Measurements from ENCODE around the gene TFIP11.

TFIP11 gene

DNA sequence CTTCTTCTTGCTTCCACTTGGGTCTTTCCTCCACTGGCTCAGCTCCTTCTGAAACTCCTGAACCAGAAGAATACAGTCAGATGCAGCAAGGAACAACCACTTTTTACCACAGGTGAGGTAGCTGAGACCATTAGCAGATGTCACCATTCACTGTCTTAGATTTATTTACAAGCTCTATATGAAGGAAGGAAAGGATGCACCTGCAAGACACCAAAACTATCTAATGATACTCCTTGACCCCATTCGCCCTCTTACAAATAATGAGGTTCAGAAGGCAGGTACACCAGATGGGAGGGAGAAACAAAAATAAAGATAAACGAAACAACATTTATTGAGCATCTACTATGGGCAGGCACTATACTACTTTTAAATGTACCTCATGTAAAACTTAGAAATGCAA lies 10.3 kb downstream of the TFIP11 start:
- H3K4me3 ChIP-seq (replicated peaks in 1 of 2; ENCODE audit: low read depth in 2 of 2, low read length in 2 of 2), result no peak overlapping the region
- TF ChIP-seq, protein P1, sequence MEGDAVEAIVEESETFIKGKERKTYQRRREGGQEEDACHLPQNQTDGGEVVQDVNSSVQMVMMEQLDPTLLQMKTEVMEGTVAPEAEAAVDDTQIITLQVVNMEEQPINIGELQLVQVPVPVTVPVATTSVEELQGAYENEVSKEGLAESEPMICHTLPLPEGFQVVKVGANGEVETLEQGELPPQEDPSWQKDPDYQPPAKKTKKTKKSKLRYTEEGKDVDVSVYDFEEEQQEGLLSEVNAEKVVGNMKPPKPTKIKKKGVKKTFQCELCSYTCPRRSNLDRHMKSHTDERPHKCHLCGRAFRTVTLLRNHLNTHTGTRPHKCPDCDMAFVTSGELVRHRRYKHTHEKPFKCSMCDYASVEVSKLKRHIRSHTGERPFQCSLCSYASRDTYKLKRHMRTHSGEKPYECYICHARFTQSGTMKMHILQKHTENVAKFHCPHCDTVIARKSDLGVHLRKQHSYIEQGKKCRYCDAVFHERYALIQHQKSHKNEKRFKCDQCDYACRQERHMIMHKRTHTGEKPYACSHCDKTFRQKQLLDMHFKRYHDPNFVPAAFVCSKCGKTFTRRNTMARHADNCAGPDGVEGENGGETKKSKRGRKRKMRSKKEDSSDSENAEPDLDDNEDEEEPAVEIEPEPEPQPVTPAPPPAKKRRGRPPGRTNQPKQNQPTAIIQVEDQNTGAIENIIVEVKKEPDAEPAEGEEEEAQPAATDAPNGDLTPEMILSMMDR (IDR thresholded peaks at IDR 0.05; ENCODE audit: low read depth, low read length), result no peak
- DNase-seq (ENCODE audit: low read depth in 2 of 2), result no peak

DNA sequence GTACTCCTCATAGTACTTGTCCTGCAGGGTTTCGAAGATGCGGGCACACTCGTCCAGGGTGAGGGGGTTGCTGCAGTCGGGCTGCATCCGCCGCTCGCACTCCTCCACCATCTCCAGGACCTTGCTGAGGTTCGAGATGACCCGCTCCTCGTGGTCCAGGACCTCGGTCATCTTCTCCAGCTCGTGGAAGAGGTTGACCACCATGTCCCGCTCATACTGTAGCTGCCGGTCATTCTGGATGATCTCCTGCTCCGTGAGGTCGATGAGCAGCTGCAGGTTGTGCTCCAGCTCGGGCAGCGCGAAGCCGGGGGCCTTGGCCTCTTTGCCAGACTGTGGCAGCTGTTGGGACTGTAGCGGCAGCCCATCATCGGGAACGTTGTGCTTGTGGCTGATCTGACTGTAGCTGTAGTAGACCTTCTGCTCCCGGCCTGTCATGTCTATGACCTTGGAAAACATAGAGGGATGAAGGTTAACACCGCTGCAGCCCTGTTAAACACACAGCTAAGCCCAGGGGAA lies 13.0 kb downstream of the TFIP11 start:
- no peak overlapping the region for H3K4me3 ChIP-seq (replicated peaks in 1 of 2; ENCODE audit: low read depth in 2 of 2, low read length in 2 of 2)
- DNase-seq (ENCODE audit: low read depth in 2 of 2), result no peak
- TF ChIP-seq, protein P1 (IDR thresholded peaks at IDR 0.05; ENCODE audit: low read depth, low read length), result no peak

DNA sequence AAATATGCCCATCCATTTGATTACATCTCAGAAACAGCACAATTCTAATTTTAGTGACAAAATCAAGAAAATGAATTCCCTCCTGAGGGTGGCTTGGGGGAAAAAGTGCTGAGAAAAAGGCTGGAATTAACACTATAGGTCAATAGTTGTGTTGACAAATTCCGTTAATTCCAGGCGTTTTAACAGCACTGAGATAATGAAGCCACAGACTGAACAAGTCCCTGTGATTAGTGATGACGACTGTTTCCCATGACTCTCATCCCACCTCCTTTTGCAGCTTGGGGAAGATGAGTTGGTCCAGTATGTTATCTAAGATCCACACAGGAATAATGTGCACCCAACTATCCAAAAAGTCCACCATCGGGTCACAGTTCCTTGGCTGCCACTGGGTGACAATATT lies 15.8 kb downstream of the TFIP11 start:
- no peak for DNase-seq (ENCODE audit: low read depth in 2 of 2)
- no peak overlapping the region for H3K4me3 ChIP-seq (replicated peaks in 1 of 2; ENCODE audit: low read depth in 2 of 2, low read length in 2 of 2)
- TF ChIP-seq, protein P1 (IDR thresholded peaks at IDR 0.05; ENCODE audit: low read depth, low read length), result no peak

DNA sequence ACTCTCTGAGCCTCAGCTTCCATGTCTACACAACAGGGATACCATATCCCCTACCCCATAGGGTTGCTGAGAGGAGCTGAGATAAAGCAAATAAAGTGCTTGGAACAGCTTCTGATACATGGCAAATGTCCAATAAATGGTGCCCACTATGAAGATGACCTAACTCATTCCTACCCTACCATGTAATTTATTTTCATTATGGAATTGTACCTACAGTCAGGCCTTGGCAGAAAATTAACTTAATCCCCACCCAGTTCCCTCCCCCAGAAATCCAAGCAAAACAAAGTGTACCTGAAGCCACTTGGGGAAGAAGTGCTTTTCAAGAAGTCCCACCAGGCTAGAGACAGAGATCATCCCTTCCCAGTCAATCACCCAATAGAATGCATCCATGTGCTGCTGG lies 17.8 kb downstream of the TFIP11 start:
- DNase-seq (ENCODE audit: low read depth in 2 of 2), result no peak
- TF ChIP-seq, protein P1 (IDR thresholded peaks at IDR 0.05; ENCODE audit: low read depth, low read length), result no peak
- H3K4me3 ChIP-seq (replicated peaks in 1 of 2; ENCODE audit: low read depth in 2 of 2, low read length in 2 of 2), result no peak overlapping the region

DNA sequence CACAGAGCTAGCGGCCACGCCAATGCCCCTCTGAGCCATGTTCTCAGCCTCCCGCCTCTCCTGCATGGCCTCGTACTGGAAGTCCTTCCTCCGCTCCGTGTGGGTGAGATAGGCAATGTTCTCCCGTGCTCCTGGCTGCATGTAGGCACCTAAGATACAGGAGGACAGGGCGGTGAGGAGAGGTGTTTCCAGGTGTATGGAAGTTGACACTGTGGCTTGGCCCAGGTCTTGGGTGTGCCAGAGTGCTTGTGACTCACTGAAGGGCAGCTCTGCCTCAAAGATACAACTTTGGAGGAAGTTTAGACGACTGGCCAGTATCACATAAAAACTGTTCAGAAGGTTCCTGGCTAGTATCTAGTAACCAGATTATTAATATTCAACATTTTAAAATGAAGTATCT lies 20.1 kb downstream of the TFIP11 start:
- TF ChIP-seq, protein P1 (IDR thresholded peaks at IDR 0.05; ENCODE audit: low read depth, low read length), result no peak
- H3K4me3 ChIP-seq (replicated peaks in 1 of 2; ENCODE audit: low read depth in 2 of 2, low read length in 2 of 2), result no peak overlapping the region

DNA sequence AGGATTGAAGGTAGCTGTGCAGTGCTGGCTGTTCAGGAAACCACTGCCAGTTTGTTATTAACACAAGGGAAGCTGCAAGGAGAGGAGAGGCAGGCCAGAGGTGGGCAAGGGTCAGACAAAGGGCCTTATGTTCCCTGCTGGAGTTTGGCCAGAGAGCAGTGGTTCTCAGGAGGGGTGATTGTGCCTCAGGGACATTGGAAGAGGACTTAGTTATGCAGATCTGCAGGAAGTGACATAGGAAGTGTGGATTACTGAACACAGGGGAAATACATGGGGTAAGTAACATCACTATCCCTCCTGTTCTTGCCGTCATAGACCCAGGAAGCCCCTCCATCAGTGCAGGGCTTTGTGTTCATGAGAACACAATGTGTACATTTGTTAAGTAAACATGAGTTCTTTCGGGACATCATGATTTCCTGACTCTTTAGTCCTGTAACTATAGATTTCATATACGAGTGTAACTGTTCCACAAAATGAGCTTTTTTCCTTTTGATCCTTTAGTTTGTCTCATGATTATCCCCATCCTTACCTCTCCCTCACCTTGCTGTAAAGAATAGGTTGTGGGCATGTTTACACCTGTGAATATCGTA lies 22.7 kb downstream of the TFIP11 start:
- no peak overlapping the region for H3K4me3 ChIP-seq (replicated peaks in 1 of 2; ENCODE audit: low read depth in 2 of 2, low read length in 2 of 2)
- no peak for DNase-seq (ENCODE audit: low read depth in 2 of 2)

More for the DNA sequence above, 20.1 kb downstream of the TFIP11 start:
- no peak for DNase-seq (ENCODE audit: low read depth in 2 of 2)

More for the DNA sequence above, 22.7 kb downstream of the TFIP11 start:
- TF ChIP-seq, protein P1 (IDR thresholded peaks at IDR 0.05; ENCODE audit: low read depth, low read length), result no peak

Measured in cardiac fibroblast (primary cell).